Mesodermal cell (in vitro differentiated cells): ENCODE data around the gene SLC28A3.

Experiments
- H3K27ac ChIP-seq: 2 replicates; pipeline ENCODE4 v1.7.0; 2013; ENCODE audit warnings: mild to moderate bottlenecking, low read depth, low read length, moderate library complexity; ENCODE audit not compliant: severe bottlenecking
- H3K36me3 ChIP-seq: 2 replicates; pipeline ENCODE4 v1.7.1; 2013; ENCODE audit warnings: mild to moderate bottlenecking, low read length, moderate library complexity; ENCODE audit not compliant: control insufficient read depth, insufficient read depth
- H3K4me1 ChIP-seq: one replicate; pipeline ENCODE4 v1.7.1; 2013; ENCODE audit warnings: mild to moderate bottlenecking, low read length; ENCODE audit not compliant: insufficient read depth, control insufficient read depth, poor library complexity, severe bottlenecking
- H3K4me3 ChIP-seq: 2 replicates; pipeline ENCODE4 v1.7.0; 2013; ENCODE audit warnings: low read length, control low read depth, mild to moderate bottlenecking; ENCODE audit not compliant: insufficient read depth, poor library complexity, severe bottlenecking; ENCODE audit errors: extremely low read depth
- H3K9me3 ChIP-seq: 2 replicates; pipeline ENCODE4 v1.7.1; 2013; ENCODE audit warnings: mild to moderate bottlenecking, low read length, moderate library complexity; ENCODE audit not compliant: control insufficient read depth
- WGBS, 2 experiments: methylation state at CpG; one replicate each; pipeline ENCODE4 v1.1.5; 2013; ENCODE audit warnings: missing lambda C conversion rate in 2 of 2; ENCODE audit not compliant: insufficient coverage in 2 of 2; 5-methylcytosine and 5-hydroxymethylcytosine counted together

SLC28A3 gene

GRCh38 chr9:84276741-84277140, 63.8 kb downstream of the SLC28A3 start:
- H3K4me3 ChIP-seq = no peak overlapping the region
- WGBS, 2 experiments = 62% methylated on average over 3 of the region's 3 CpGs; no CpG with 5 or more reads in 1 of the 2 experiments

GRCh38 chr9:84271921-84272556, 68.5 kb downstream of the SLC28A3 start:
- 87 to 88% methylated on average over 16 to 17 of the region's 19 CpGs for WGBS, 2 experiments

More at GRCh38 chr9:84276741-84277140, 63.8 kb downstream of the SLC28A3 start:
- H3K4me1 ChIP-seq = peaks cover under 1% of the 10 kb centered on the region
- H3K36me3 ChIP-seq = no peaks in the 10 kb centered on the region
- H3K27ac ChIP-seq = no peak overlapping the region
- no peaks in the 10 kb centered on the region for H3K9me3 ChIP-seq

GRCh38 chr9:84271531-84271900, 69.0 kb downstream of the SLC28A3 start:
- H3K36me3 ChIP-seq = no peaks in the 10 kb centered on the region
- WGBS, 2 experiments = 46 to 51% methylated on average over 14 to 17 of the region's 17 CpGs
- no peaks in the 10 kb centered on the region for H3K9me3 ChIP-seq
- H3K27ac ChIP-seq = no peak overlapping the region
- H3K4me3 ChIP-seq = no peak overlapping the region
- H3K4me1 ChIP-seq = peaks cover 5% of the 10 kb centered on the region

More at GRCh38 chr9:84271921-84272556, 68.5 kb downstream of the SLC28A3 start:
- H3K36me3 ChIP-seq = no peaks in the 10 kb centered on the region
- H3K9me3 ChIP-seq = no peaks in the 10 kb centered on the region
- H3K4me3 ChIP-seq = no peak overlapping the region
- no peak overlapping the region for H3K27ac ChIP-seq
- peaks cover 5% of the 10 kb centered on the region for H3K4me1 ChIP-seq

- peaks cover 5% of the 10 kb centered on the region for H3K4me1 ChIP-seq
- 86 to 93% methylated on average over 1 to 4 of the region's 9 CpGs for WGBS, 2 experiments
- H3K27ac ChIP-seq = no peak overlapping the region
- H3K36me3 ChIP-seq = no peaks in the 10 kb centered on the region
- H3K4me3 ChIP-seq = no peak overlapping the region
- no peaks in the 10 kb centered on the region for H3K9me3 ChIP-seq
These were observed 69.6 kb downstream of the SLC28A3 start for GRCh38 chr9:84270847-84271530.

GRCh38 chr9:84266087-84266561, 74.4 kb downstream of the SLC28A3 start:
- Histone ChIP-seq H3K4me1 (no peaks in the 10 kb centered on the region), H3K4me3 (no peak overlapping the region), H3K27ac (no peak overlapping the region), H3K9me3 (no peaks in the 10 kb centered on the region), H3K36me3 (no peaks in the 10 kb centered on the region)
- 55 to 80% methylated on average over 2 of the region's 5 CpGs for whole genome bisulfite sequencing, 2 experiments

GRCh38 chr9:84264307-84265029, 76.1 kb downstream of the SLC28A3 start:
- H3K4me3 ChIP-seq = no peak overlapping the region
- no peak overlapping the region for H3K27ac ChIP-seq
- H3K9me3 ChIP-seq = no peaks in the 10 kb centered on the region
- no peaks in the 10 kb centered on the region for H3K4me1 ChIP-seq
- no peaks in the 10 kb centered on the region for H3K36me3 ChIP-seq
- 100% methylated on average over 1 to 2 of the region's 3 CpGs for WGBS, 2 experiments

- Histone ChIP-seq H3K9me3 (no peaks in the 10 kb centered on the region), H3K36me3 (no peaks in the 10 kb centered on the region), H3K4me1 (no peaks in the 10 kb centered on the region), H3K4me3 (no peak overlapping the region), H3K27ac (no peak overlapping the region)
- WGBS, 2 experiments = 31 to 44% methylated on average over 7 to 8 of the region's 13 CpGs
These were observed 79.3 kb downstream of the SLC28A3 start for GRCh38 chr9:84261070-84261746.

GRCh38 chr9:84258371-84258770, 82.2 kb downstream of the SLC28A3 start:
- 75 to 76% methylated on average over 8 to 9 of the region's 9 CpGs for WGBS, 2 experiments
- Histone ChIP-seq H3K27ac (no peak overlapping the region), H3K9me3 (no peaks in the 10 kb centered on the region), H3K36me3 (no peaks in the 10 kb centered on the region), H3K4me3 (no peak overlapping the region), H3K4me1 (no peaks in the 10 kb centered on the region)

- no peaks in the 10 kb centered on the region for H3K9me3 ChIP-seq
- no peak overlapping the region for H3K4me3 ChIP-seq
- H3K4me1 ChIP-seq = no peaks in the 10 kb centered on the region
- no peak overlapping the region for H3K27ac ChIP-seq
- WGBS, 2 experiments = 83 to 90% methylated on average over 2 to 3 of the region's 4 CpGs
- no peaks in the 10 kb centered on the region for H3K36me3 ChIP-seq
These were observed 84.9 kb downstream of the SLC28A3 start for GRCh38 chr9:84255696-84256095.

GRCh38 chr9:84254972-84255371, 85.6 kb downstream of the SLC28A3 start:
- Histone ChIP-seq H3K27ac (no peak overlapping the region), H3K9me3 (no peaks in the 10 kb centered on the region), H3K4me3 (no peak overlapping the region), H3K36me3 (no peaks in the 10 kb centered on the region), H3K4me1 (no peaks in the 10 kb centered on the region)
- 92 to 100% methylated on average over 4 of the region's 6 CpGs for WGBS, 2 experiments
